ENCODE results near the gene TAF5. TPM values are rescaled to one million over a fixed set of nuclear protein-coding genes. Genes with fewer than 3 reads are reported as not detected.
"Not testable (repeated sequence)": the region's sequence is repeated elsewhere in the genome, so short reads cannot be mapped to it uniquely, and the experiment has no call there.

Gene TAF5
- total RNA-seq, 2 donors from 2014 or later: 5.7 to 7.4 TPM

- ATAC-seq (no peak), DNase-seq (no peak)
- H3K4me1 Mint-ChIP-seq: peaks cover 18% of the 10 kb centered on the region
- H3K27ac Mint-ChIP-seq: peak overlapping the region; percentile 63
- H3K27me3 Mint-ChIP-seq: no peaks in the 10 kb centered on the region
- H3K4me3 Mint-ChIP-seq: no peak overlapping the region
- peaks cover 13% of the 10 kb centered on the region for H3K36me3 Mint-ChIP-seq (ENCODE audit: low read depth)
- H3K9me3 ChIP-seq (ENCODE audit: control insufficient read depth, low read length, poor library complexity, severe bottlenecking): no peaks in the 10 kb centered on the region
Observed at GRCh38 chr10:103373544-103373943, 5.8 kb downstream of the TAF5 start.

- Mint-ChIP-seq H3K4me3 (no peak overlapping the region), H3K36me3 (ENCODE audit: low read depth) (peaks cover 13% of the 10 kb centered on the region), H3K27me3 (no peaks in the 10 kb centered on the region), H3K27ac (peak overlapping the region; percentile 73), H3K4me1 (peaks cover 16% of the 10 kb centered on the region)
- ATAC-seq (no peak), DNase-seq (no peak)
- no peaks in the 10 kb centered on the region for H3K9me3 ChIP-seq (ENCODE audit: control insufficient read depth, low read length, poor library complexity, severe bottlenecking)
Observed at GRCh38 chr10:103374263-103374662, 6.5 kb downstream of the TAF5 start.

GRCh38 chr10:103382769-103383168 is 15.0 kb downstream of the TAF5 start:
- Mint-ChIP-seq H3K27ac (no peak overlapping the region), H3K4me3 (no peak overlapping the region), H3K36me3 (ENCODE audit: low read depth) (no peaks in the 10 kb centered on the region), H3K27me3 (no peaks in the 10 kb centered on the region), H3K4me1 (peaks cover 2% of the 10 kb centered on the region)
- ATAC-seq: no peak
- DNase-seq: no peak
- H3K9me3 ChIP-seq (ENCODE audit: control insufficient read depth, low read length, poor library complexity, severe bottlenecking): no peaks in the 10 kb centered on the region

GRCh38 chr10:103394180-103394579 is 26.4 kb downstream of the TAF5 start:
- no peak for ATAC-seq
- no peaks in the 10 kb centered on the region for H3K27me3 Mint-ChIP-seq
- peak overlapping the region; percentile 76 for H3K4me3 Mint-ChIP-seq
- H3K4me1 Mint-ChIP-seq: peaks cover 37% of the 10 kb centered on the region
- peaks cover 5% of the 10 kb centered on the region for H3K36me3 Mint-ChIP-seq (ENCODE audit: low read depth)
- H3K27ac Mint-ChIP-seq: no peak overlapping the region
- H3K9me3 ChIP-seq (ENCODE audit: control insufficient read depth, low read length, poor library complexity, severe bottlenecking): no peaks in the 10 kb centered on the region
- no peak for DNase-seq

- Mint-ChIP-seq H3K36me3 (ENCODE audit: low read depth) (peaks cover 7% of the 10 kb centered on the region), H3K27me3 (no peaks in the 10 kb centered on the region)
- no peaks in the 10 kb centered on the region for H3K9me3 ChIP-seq (ENCODE audit: control insufficient read depth, low read length, poor library complexity, severe bottlenecking)
Observed at GRCh38 chr10:103395754-103396066, 27.9 kb downstream of the TAF5 start.

GRCh38 chr10:103396067-103396788 is 28.5 kb downstream of the TAF5 start, which contains the start of the genes ATP5MK and PDCD11:
Gene ATP5MK (minus strand): TSS chr10:103396475. CDS start chr10:103392457, 4,018 bp downstream.
Gene PDCD11 (plus strand): TSS chr10:103396626. CDS start chr10:103398427, 1,801 bp downstream.
- peak within 1 kb of the TSS; percentile 96 for H3K27ac Mint-ChIP-seq

More at GRCh38 chr10:103395754-103396066, 27.9 kb downstream of the TAF5 start:
- Mint-ChIP-seq H3K27ac (peak overlapping the region; percentile 96), H3K4me3 (peak overlapping the region; percentile 99), H3K4me1 (peaks cover 41% of the 10 kb centered on the region)
- ATAC-seq: no peak
- DNase-seq: no peak

GRCh38 chr10:103396789-103397087 is 29.0 kb downstream of the TAF5 start:
- H3K36me3 Mint-ChIP-seq (ENCODE audit: low read depth): peaks cover 7% of the 10 kb centered on the region
- no peak for ATAC-seq
- peaks cover 41% of the 10 kb centered on the region for H3K4me1 Mint-ChIP-seq

More at GRCh38 chr10:103396067-103396788, 28.5 kb downstream of the TAF5 start, which contains the start of the genes ATP5MK and PDCD11:
- H3K4me3 Mint-ChIP-seq: peak within 1 kb of the TSS; percentile 99
- no peaks in the 10 kb centered on the region for H3K27me3 Mint-ChIP-seq
- peak; percentile 99 for ATAC-seq
- H3K4me1 Mint-ChIP-seq: peaks cover 41% of the 10 kb centered on the region
- H3K9me3 ChIP-seq (ENCODE audit: control insufficient read depth, low read length, poor library complexity, severe bottlenecking): no peaks in the 10 kb centered on the region
- peaks cover 7% of the 10 kb centered on the region for H3K36me3 Mint-ChIP-seq (ENCODE audit: low read depth)
- peak; percentile 84 to 89 (median 86) for DNase-seq

GRCh38 chr10:103397191-103397825 is 29.5 kb downstream of the TAF5 start:
- DNase-seq: no peak
- Mint-ChIP-seq H3K36me3 (ENCODE audit: low read depth) (peaks cover 7% of the 10 kb centered on the region), H3K27me3 (no peaks in the 10 kb centered on the region), H3K4me1 (peaks cover 41% of the 10 kb centered on the region), H3K27ac (peak overlapping the region; percentile 96), H3K4me3 (peak overlapping the region; percentile 99)
- no peak for ATAC-seq
- no peaks in the 10 kb centered on the region for H3K9me3 ChIP-seq (ENCODE audit: control insufficient read depth, low read length, poor library complexity, severe bottlenecking)

More at GRCh38 chr10:103396789-103397087, 29.0 kb downstream of the TAF5 start:
- no peaks in the 10 kb centered on the region for H3K27me3 Mint-ChIP-seq
- H3K27ac Mint-ChIP-seq: peak overlapping the region; percentile 96
- H3K9me3 ChIP-seq (ENCODE audit: control insufficient read depth, low read length, poor library complexity, severe bottlenecking): no peaks in the 10 kb centered on the region
- H3K4me3 Mint-ChIP-seq: peak overlapping the region; percentile 99
- DNase-seq: no peak

GRCh38 chr10:103413564-103413963 is 45.8 kb downstream of the TAF5 start:
- H3K9me3 ChIP-seq (ENCODE audit: control insufficient read depth, low read length, poor library complexity, severe bottlenecking): no peaks in the 10 kb centered on the region
- Mint-ChIP-seq H3K27ac (no peak overlapping the region), H3K4me3 (no peak overlapping the region), H3K4me1 (peaks cover 12% of the 10 kb centered on the region), H3K36me3 (ENCODE audit: low read depth) (peaks cover 23% of the 10 kb centered on the region), H3K27me3 (no peaks in the 10 kb centered on the region)
- DNase-seq (no peak), ATAC-seq (no peak)

GRCh38 chr10:103415581-103415980 is 47.8 kb downstream of the TAF5 start:
- ATAC-seq (no peak), DNase-seq (no peak)
- Mint-ChIP-seq H3K4me3 (no peak overlapping the region), H3K27me3 (no peaks in the 10 kb centered on the region), H3K4me1 (peaks cover 12% of the 10 kb centered on the region), H3K27ac (no peak overlapping the region), H3K36me3 (ENCODE audit: low read depth) (peaks cover 19% of the 10 kb centered on the region)
- no peaks in the 10 kb centered on the region for H3K9me3 ChIP-seq (ENCODE audit: control insufficient read depth, low read length, poor library complexity, severe bottlenecking)

- ATAC-seq (peak; percentile 48), DNase-seq (peak; percentile 31 to 56 (median 34))
- no peaks in the 10 kb centered on the region for H3K27me3 Mint-ChIP-seq
- no peak overlapping the region for H3K4me3 Mint-ChIP-seq
- peaks cover 12% of the 10 kb centered on the region for H3K4me1 Mint-ChIP-seq
- H3K9me3 ChIP-seq (ENCODE audit: control insufficient read depth, low read length, poor library complexity, severe bottlenecking): no peaks in the 10 kb centered on the region
- H3K36me3 Mint-ChIP-seq (ENCODE audit: low read depth): peaks cover 19% of the 10 kb centered on the region
- no peak overlapping the region for H3K27ac Mint-ChIP-seq
Observed at GRCh38 chr10:103416436-103417147, 48.8 kb downstream of the TAF5 start.

- not testable (repeated sequence) for H3K9me3 ChIP-seq (ENCODE audit: control insufficient read depth, low read length, poor library complexity, severe bottlenecking); H3K27me3 Mint-ChIP-seq; H3K27ac Mint-ChIP-seq; ATAC-seq; DNase-seq; H3K4me3 Mint-ChIP-seq
- peaks cover 12% of the 10 kb centered on the region for H3K4me1 Mint-ChIP-seq
- H3K36me3 Mint-ChIP-seq (ENCODE audit: low read depth): peaks cover 19% of the 10 kb centered on the region
Observed at GRCh38 chr10:103417148-103417469, 49.3 kb downstream of the TAF5 start.

- DNase-seq (no peak), ATAC-seq (no peak)
- H3K9me3 ChIP-seq (ENCODE audit: control insufficient read depth, low read length, poor library complexity, severe bottlenecking): no peaks in the 10 kb centered on the region
- no peak overlapping the region for H3K27ac Mint-ChIP-seq
- no peak overlapping the region for H3K4me3 Mint-ChIP-seq
- no peaks in the 10 kb centered on the region for H3K27me3 Mint-ChIP-seq
- H3K4me1 Mint-ChIP-seq: peaks cover 12% of the 10 kb centered on the region
- H3K36me3 Mint-ChIP-seq (ENCODE audit: low read depth): peaks cover 20% of the 10 kb centered on the region
Observed at GRCh38 chr10:103417601-103418000, 49.8 kb downstream of the TAF5 start.
